OCI-LY3 (cell line): ENCODE measurements around the gene PSMD10.

ENCODE experiments used
- EZH2phosphoT487 ChIP-seq: fragments of 200-600 bp; shearing (Covaris generic); IDR thresholded peaks from 2 replicates; pipeline ENCODE4 v1.6.1; 2018; ENCODE audit warnings: antibody characterized with exemption, mixed run types, low read depth
- TF ChIP-seq, protein P1 (sequence below): fragments of 200-600, 300-600 bp; sonication (generic); IDR thresholded peaks from 2 replicates; pipeline ENCODE4 v1.5.1; 2014; ENCODE audit warnings: antibody characterized with exemption, low read length, low read depth

DNA sequence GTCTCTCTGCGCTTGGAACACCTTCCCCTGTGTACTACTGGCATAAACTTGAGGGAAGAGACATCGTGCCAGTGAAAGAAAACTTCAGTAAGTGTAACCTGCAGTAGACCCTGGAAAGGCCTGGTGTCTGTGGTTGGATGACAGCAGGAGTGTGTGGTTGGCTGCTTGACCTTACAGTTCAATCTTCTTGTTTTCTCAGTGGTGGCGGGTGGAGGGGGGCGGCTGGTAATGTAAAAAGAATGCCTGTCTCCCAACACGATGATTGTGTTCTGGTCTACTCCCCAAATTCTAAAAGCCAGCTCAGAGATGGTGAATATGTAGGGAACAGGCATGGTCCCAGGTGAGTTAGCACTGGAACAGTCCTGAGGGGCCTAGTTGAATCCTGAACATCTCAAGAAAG lies 18.6 kb downstream of the PSMD10 start:
- TF ChIP-seq, protein P1, sequence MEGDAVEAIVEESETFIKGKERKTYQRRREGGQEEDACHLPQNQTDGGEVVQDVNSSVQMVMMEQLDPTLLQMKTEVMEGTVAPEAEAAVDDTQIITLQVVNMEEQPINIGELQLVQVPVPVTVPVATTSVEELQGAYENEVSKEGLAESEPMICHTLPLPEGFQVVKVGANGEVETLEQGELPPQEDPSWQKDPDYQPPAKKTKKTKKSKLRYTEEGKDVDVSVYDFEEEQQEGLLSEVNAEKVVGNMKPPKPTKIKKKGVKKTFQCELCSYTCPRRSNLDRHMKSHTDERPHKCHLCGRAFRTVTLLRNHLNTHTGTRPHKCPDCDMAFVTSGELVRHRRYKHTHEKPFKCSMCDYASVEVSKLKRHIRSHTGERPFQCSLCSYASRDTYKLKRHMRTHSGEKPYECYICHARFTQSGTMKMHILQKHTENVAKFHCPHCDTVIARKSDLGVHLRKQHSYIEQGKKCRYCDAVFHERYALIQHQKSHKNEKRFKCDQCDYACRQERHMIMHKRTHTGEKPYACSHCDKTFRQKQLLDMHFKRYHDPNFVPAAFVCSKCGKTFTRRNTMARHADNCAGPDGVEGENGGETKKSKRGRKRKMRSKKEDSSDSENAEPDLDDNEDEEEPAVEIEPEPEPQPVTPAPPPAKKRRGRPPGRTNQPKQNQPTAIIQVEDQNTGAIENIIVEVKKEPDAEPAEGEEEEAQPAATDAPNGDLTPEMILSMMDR, result no peak
- no peak for TF ChIP-seq EZH2phosphoT487
